ENCODE data around the gene PCYOX1L. TPM values are rescaled to one million over a fixed set of nuclear protein-coding genes. Genes with fewer than 3 reads are reported as not detected.
A peak's percentile ranks its signal among the peaks of the same experiment; 100 is the strongest.

The PCYOX1L gene
- total RNA-seq, 1 donor from 2014 or later, result 11.9 TPM

DNA sequence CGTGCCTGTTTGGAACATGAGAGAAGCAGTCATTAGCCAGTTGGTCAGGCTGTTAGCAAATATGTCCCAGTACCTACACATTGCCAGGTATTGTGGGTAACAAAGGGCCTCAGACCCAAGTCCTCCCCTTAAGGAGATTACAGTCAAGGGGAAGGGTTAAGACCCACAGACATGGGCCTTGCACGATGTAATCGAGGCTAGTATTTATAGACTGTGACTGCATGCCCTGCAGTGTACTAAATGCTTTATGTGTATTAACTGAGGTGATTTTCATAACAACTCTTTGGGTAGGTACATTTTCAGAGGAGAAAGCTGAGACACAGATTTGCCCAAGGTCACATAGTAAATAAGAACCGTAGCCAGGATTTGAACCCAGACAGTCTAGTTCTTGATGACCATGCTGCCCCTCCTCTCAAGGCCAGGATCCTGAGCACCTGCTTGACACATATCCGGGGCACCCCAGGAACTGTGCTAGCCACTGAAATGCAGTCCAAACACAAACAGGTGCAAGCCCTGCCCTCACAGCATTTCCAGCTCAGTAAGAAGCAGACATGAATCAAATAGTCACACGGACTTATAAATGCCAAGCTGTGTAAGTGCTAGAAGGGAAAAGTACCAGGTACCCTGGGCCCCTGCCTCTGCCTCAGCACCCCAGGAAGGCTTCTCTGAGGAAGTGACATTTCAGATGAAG, 44.5 kb upstream of the PCYOX1L start:
- H3K27me3 ChIP-seq (ENCODE audit: control insufficient read depth, insufficient read depth, low read length), result no peaks in the 10 kb centered on the region
- TF ChIP-seq, protein P1, sequence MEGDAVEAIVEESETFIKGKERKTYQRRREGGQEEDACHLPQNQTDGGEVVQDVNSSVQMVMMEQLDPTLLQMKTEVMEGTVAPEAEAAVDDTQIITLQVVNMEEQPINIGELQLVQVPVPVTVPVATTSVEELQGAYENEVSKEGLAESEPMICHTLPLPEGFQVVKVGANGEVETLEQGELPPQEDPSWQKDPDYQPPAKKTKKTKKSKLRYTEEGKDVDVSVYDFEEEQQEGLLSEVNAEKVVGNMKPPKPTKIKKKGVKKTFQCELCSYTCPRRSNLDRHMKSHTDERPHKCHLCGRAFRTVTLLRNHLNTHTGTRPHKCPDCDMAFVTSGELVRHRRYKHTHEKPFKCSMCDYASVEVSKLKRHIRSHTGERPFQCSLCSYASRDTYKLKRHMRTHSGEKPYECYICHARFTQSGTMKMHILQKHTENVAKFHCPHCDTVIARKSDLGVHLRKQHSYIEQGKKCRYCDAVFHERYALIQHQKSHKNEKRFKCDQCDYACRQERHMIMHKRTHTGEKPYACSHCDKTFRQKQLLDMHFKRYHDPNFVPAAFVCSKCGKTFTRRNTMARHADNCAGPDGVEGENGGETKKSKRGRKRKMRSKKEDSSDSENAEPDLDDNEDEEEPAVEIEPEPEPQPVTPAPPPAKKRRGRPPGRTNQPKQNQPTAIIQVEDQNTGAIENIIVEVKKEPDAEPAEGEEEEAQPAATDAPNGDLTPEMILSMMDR (IDR thresholded peaks at IDR 0.05; ENCODE audit: insufficient read depth, low read length, poor library complexity, severe bottlenecking), result no peak
- no peaks in the 10 kb centered on the region for H3K36me3 ChIP-seq (ENCODE audit: control insufficient read depth, insufficient read depth, low read length)
- DNase-seq (ENCODE audit: low read depth), result no peak
- no peak overlapping the region for H3K4me3 ChIP-seq (ENCODE audit: low read depth, low read length)

DNA sequence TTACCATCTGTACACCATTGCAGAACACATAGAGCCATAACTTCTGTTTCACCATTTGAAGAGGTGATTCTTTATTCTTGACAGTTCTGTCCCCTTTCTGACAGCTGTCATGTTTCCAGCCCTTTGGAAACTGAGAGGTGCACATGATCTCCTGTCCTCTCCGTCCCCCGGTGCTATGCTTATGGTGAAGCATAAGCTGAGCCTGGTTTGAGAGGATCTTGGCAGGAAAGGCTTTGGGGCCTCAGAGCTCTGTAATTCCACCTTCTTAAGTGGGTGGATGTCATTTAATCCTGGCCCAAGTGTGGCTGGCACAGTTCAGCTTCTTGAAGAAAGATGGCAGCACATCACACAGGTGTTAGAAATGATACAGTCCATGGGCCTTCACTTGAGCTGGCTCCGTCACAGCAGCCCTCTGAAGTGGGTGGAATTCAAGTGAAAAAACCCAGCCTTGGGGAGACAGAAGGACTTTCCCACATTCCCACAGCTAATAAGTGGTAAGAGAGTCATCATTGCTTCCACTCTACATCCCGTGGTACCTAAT, 43.2 kb upstream of the PCYOX1L start:
- H3K27me3 ChIP-seq (ENCODE audit: control insufficient read depth, insufficient read depth, low read length), result no peaks in the 10 kb centered on the region
- TF ChIP-seq, protein P1 (IDR thresholded peaks at IDR 0.05; ENCODE audit: insufficient read depth, low read length, poor library complexity, severe bottlenecking), result no peak
- no peak for DNase-seq (ENCODE audit: low read depth)

DNA sequence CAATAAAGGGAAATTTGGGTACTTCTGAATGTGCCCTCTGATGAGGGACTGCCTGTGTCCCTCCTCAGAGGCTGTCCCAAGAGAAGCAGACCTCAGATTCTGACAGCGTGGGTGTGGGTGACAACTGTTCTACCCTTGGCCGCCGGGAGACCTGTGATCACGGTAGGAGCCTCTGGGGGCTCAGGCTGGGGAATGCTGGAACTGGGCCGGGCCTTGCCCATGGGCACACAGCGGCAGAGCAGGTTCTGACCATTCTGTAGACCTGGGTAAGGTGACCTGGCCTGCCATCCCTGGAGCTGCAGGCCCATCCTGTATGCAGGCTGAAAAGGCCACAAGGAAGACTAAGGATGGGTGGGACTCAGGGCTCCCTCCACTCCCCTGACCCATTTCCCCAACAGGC, 42.1 kb upstream of the PCYOX1L start:
- Histone ChIP-seq H3K27me3 (ENCODE audit: control insufficient read depth, insufficient read depth, low read length) (no peaks in the 10 kb centered on the region), H3K36me3 (ENCODE audit: control insufficient read depth, insufficient read depth, low read length) (no peaks in the 10 kb centered on the region), H3K4me3 (ENCODE audit: low read depth, low read length) (no peak overlapping the region)
- no peak for DNase-seq (ENCODE audit: low read depth)
- TF ChIP-seq, protein P1 (IDR thresholded peaks at IDR 0.05; ENCODE audit: insufficient read depth, low read length, poor library complexity, severe bottlenecking), result no peak

More for the DNA sequence above, 43.2 kb upstream of the PCYOX1L start:
- Histone ChIP-seq H3K4me3 (ENCODE audit: low read depth, low read length) (no peak overlapping the region), H3K36me3 (ENCODE audit: control insufficient read depth, insufficient read depth, low read length) (no peaks in the 10 kb centered on the region)

DNA sequence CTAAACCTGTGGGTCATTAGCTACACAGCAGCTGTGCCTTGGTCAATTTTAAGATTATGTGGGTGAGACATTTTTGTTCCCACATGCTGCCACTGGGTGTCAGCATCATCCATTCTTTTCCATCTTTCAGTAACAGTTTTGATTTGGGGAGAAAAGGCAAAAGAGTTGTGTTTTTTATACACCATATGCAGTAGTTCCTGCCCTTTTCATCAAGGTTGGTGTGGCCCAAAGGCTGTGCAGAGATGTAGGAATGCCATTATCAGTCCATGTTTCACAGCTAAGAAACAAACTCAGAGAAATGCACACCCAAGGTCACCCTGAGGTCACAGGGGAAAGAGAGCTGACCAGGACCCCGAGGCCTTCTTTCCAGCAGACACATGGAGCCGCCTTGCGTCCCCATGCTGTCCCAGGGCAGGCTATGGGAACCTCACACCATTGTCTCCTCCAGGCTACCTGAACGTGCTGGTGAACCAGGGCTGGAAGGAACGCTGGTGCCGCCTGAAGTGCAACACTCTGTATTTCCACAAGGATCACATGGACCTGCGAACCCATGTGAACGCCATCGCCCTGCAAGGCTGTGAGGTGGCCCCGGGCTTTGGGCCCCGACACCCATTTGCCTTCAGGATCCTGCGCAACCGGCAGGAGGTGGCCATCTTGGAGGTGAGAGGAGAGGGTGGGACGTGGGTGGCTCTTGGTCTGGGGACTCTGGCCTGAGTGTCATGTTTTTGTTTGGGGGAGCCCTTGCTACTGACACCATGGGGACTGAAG, 40.4 kb upstream of the PCYOX1L start:
- H3K27me3 ChIP-seq (ENCODE audit: control insufficient read depth, insufficient read depth, low read length), result no peaks in the 10 kb centered on the region
- no peaks in the 10 kb centered on the region for H3K36me3 ChIP-seq (ENCODE audit: control insufficient read depth, insufficient read depth, low read length)
- DNase-seq (ENCODE audit: low read depth), result no peak
- TF ChIP-seq, protein P1 (IDR thresholded peaks at IDR 0.05; ENCODE audit: insufficient read depth, low read length, poor library complexity, severe bottlenecking), result peak; percentile 62
- no peak overlapping the region for H3K4me3 ChIP-seq (ENCODE audit: low read depth, low read length)

DNA sequence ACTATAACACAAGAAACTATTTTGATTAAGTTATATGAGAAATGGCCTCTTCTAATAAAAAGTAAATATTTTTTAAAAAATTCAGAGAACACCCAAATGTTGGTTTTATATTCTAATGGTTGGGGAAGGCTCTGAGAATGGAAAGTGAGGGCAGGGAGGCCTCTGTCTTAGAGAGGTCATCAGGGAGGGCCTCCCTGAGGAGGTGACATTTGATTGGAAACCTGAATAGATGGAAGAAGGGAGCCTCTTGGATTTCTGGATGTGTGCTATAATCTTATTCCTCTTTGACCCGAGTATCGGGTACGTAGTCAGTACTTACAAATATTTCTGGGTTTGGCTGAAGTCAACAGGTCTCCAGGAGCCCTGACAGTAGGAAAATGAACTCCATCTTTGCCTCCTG, 38.7 kb upstream of the PCYOX1L start:
- no peak for DNase-seq (ENCODE audit: low read depth)
- Histone ChIP-seq H3K4me3 (ENCODE audit: low read depth, low read length) (no peak overlapping the region), H3K36me3 (ENCODE audit: control insufficient read depth, insufficient read depth, low read length) (no peaks in the 10 kb centered on the region), H3K27me3 (ENCODE audit: control insufficient read depth, insufficient read depth, low read length) (no peaks in the 10 kb centered on the region)
- TF ChIP-seq, protein P1 (IDR thresholded peaks at IDR 0.05; ENCODE audit: insufficient read depth, low read length, poor library complexity, severe bottlenecking), result no peak
